ENCODE measurements around the gene AANAT.

The AANAT gene

DNA sequence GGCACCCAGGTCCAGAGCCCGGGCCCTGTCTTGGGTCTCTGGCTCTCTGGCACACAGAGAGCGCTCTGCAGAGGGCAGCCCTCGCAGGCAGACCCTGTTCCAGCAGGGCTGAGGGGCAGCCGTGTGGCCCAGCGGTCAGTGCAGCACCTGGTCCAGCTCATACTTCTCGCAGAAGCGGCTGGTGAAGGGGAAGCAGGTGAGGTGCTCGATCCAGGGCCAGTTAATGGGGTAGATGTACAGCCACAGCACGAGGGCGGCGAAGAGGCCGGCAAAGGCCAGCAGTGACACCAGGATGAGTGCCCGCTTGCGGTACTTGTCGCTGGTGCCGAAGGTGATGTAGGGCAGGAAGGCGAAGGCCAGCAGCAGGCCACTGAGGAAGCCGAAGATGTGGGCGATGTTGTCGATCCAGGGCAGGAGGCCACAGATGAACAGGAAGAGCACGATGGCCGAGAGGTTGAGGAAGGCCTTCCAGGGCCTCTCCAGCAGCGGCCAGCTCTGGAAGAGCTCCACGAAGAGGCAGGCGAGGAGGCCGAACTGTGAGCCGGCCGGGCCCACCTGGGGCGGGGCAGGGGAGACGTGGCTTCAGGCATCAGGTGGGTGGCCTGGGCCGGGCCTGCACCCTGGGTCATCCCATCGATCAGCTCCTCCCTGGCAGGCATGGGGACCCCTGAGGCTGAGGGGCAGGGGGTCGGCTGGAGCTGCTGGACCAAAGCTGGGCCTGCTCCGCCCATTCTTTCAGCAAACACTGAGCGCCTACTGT, 4.3 kb downstream of the AANAT start:
- H3K27ac Mint-ChIP-seq, result no peak overlapping the region
- H3K36me3 Mint-ChIP-seq, result no peaks in the 10 kb centered on the region
- no peaks in the 10 kb centered on the region for H3K9me3 Mint-ChIP-seq (ENCODE audit: low read depth)
- no peak overlapping the region for H3K4me3 Mint-ChIP-seq
- no peaks in the 10 kb centered on the region for H3K27me3 Mint-ChIP-seq
- H3K4me1 Mint-ChIP-seq (ENCODE audit: low read depth), result no peaks in the 10 kb centered on the region

DNA sequence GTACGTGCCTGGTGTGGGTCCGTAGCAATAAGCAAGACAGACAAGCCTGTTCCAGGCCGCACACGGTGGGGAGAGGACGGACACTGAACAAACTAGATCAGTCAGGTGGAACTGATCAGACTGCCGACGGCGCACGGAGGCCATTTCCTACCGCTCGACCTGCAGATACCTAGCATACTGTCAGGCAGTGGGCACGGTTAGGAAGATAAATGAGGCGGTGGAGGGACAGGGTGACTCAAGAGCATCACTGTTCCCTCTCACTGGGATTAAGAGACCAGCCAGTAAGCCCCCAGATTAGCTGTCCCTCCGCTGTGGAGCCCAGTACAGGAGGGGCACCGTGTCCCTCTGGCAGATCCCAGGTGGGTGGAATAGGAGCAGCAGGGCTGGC, 4.8 kb downstream of the AANAT start:
- no peaks in the 10 kb centered on the region for H3K36me3 Mint-ChIP-seq
- H3K9me3 Mint-ChIP-seq (ENCODE audit: low read depth), result no peaks in the 10 kb centered on the region
- no peak overlapping the region for H3K27ac Mint-ChIP-seq
- no peaks in the 10 kb centered on the region for H3K4me1 Mint-ChIP-seq (ENCODE audit: low read depth)
- H3K4me3 Mint-ChIP-seq, result no peak overlapping the region
- H3K27me3 Mint-ChIP-seq, result no peaks in the 10 kb centered on the region

DNA sequence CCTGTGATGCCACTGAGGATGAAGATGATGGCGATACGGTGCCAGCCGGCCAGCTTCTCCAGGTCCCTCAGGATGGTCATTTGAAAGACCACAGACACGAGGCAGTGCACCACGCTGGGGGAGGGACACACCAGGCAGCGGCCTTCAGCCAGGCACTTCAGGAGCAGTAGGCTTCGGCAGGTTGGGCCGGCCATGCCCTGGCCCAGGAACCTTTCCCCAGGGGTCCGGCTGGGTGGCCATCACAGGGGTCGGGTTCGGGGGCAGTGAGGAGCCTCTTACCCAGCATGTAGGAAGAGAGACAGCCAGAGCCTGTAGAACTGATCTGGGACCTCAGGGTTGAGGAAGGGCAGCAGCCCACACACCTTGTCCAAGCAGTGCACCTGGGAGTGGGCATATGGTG, 5.3 kb downstream of the AANAT start:
- H3K9me3 Mint-ChIP-seq (ENCODE audit: low read depth), result no peaks in the 10 kb centered on the region
- H3K4me3 Mint-ChIP-seq, result no peak overlapping the region
- no peaks in the 10 kb centered on the region for H3K4me1 Mint-ChIP-seq (ENCODE audit: low read depth)
- H3K27ac Mint-ChIP-seq, result no peak overlapping the region
- no peaks in the 10 kb centered on the region for H3K27me3 Mint-ChIP-seq
- H3K36me3 Mint-ChIP-seq, result no peaks in the 10 kb centered on the region

DNA sequence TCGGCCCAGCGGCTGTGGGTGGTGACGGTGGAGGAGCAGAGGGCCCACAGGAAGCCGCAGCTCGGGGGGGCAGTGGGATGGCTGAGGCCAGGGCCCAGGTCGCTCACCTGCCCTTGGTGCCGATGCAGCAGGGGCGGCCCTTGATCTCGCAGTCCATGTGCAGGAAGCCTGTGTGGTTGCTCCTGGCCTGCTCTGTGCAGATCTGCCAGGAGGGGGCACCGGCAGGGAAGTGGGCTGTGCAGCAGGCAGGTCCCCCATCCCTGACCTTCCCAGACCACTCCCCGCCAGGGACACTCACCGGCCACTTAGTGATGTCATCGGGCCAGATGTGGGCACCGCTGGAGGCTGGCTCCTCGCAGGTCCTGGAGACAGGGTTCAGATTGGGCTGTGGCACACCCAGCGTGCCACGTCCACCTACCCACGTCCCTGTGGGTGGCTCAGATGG, 6.2 kb downstream of the AANAT start:
- no peak overlapping the region for H3K4me3 Mint-ChIP-seq
- no peaks in the 10 kb centered on the region for H3K27me3 Mint-ChIP-seq
- no peaks in the 10 kb centered on the region for H3K9me3 Mint-ChIP-seq (ENCODE audit: low read depth)
- no peaks in the 10 kb centered on the region for H3K36me3 Mint-ChIP-seq
- no peaks in the 10 kb centered on the region for H3K4me1 Mint-ChIP-seq (ENCODE audit: low read depth)
- no peak overlapping the region for H3K27ac Mint-ChIP-seq

DNA sequence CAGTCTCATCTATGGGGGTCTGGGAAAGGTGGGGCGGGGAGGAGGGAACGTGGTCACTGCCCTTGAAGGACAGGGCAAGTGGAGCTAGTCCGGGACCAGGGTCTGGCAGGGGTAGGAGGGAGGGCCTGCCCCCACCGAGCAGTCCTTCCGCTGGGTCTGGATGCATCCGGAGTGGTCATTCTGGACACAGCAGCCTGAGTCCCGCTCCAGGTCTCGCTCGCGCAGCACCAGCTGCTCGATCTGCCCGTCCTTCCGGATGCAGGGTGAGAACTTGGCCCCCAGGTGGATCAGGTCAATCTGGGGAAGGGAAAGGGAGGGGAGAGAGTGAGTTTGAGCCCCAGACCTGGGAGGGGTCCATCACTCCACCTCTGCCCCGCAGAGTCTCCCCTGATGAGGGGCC, 6.8 kb downstream of the AANAT start:
- H3K27me3 Mint-ChIP-seq, result no peaks in the 10 kb centered on the region
- no peak overlapping the region for H3K4me3 Mint-ChIP-seq
- no peaks in the 10 kb centered on the region for H3K36me3 Mint-ChIP-seq
- H3K4me1 Mint-ChIP-seq (ENCODE audit: low read depth), result no peaks in the 10 kb centered on the region
- no peak overlapping the region for H3K27ac Mint-ChIP-seq
- no peaks in the 10 kb centered on the region for H3K9me3 Mint-ChIP-seq (ENCODE audit: low read depth)

DNA sequence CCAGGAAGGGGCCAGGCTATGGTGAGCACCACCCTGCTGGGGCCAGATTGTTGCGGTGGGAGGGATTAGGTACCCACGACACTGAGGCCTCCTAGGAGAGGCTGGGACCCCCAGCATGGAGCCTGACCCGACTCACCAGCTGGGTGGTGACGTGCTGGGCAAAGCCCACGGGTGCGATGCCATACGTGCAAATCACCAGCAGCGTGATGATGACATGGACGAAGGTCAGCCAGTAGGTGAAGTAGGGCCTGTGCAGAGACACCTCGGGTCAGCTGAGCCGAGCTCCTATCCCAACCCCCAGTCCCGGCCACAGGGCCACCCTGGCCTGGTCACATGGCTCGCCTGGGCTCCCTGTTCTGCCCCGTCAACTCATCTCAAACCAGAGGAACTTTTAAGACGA, 7.5 kb downstream of the AANAT start:
- Mint-ChIP-seq H3K9me3 (ENCODE audit: low read depth) (no peaks in the 10 kb centered on the region), H3K36me3 (no peaks in the 10 kb centered on the region), H3K27me3 (no peaks in the 10 kb centered on the region), H3K4me3 (no peak overlapping the region), H3K27ac (no peak overlapping the region), H3K4me1 (ENCODE audit: low read depth) (no peaks in the 10 kb centered on the region)

DNA sequence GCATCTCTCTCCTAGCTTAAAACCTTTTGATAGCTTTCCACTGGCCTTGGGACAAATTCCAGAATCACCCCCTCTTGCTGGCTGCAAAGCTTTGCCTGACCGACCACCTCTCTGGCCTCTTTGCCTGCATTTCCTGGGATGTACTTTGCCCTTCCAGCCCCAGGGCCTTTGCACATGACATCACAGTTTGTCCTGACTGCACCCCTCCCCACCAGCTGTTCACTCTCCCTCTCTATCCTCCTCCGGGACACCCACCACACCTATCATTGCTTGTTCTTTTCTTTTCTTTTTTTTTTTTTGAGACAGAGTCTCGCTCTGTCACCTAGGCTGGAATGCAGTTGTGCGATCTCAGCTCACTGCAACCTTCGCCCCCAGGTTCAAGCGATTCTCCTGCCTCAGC, 7.9 kb downstream of the AANAT start:
- H3K36me3 Mint-ChIP-seq, result no peaks in the 10 kb centered on the region
- no peaks in the 10 kb centered on the region for H3K9me3 Mint-ChIP-seq (ENCODE audit: low read depth)
- H3K4me1 Mint-ChIP-seq (ENCODE audit: low read depth), result no peaks in the 10 kb centered on the region
- no peak overlapping the region for H3K4me3 Mint-ChIP-seq
- H3K27me3 Mint-ChIP-seq, result no peaks in the 10 kb centered on the region
- H3K27ac Mint-ChIP-seq, result no peak overlapping the region

DNA sequence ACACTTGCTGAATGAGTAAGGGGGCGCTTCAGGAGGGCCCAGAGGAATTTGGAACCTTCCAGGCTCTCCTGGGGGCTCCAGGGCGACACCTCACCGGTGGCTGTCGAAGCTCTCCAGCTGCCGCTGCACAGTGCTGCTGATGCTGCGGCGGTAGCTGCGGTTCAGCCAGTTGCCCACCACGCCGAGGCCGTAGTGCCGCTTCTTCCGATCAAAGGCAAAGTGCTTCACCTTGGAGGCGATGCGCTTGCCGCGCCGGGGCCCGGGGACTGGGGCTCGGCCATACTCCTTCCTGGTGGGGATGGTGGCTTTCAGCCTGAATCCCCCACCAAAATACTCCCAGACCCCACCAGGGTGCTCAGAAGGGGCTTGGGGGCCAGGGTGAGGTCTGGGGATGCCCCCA, 9.3 kb downstream of the AANAT start:
- H3K27ac Mint-ChIP-seq, result no peak overlapping the region
- no peaks in the 10 kb centered on the region for H3K36me3 Mint-ChIP-seq
- no peaks in the 10 kb centered on the region for H3K9me3 Mint-ChIP-seq (ENCODE audit: low read depth)
- H3K4me1 Mint-ChIP-seq (ENCODE audit: low read depth), result peaks cover 8% of the 10 kb centered on the region
- no peak overlapping the region for H3K4me3 Mint-ChIP-seq
- no peaks in the 10 kb centered on the region for H3K27me3 Mint-ChIP-seq

DNA sequence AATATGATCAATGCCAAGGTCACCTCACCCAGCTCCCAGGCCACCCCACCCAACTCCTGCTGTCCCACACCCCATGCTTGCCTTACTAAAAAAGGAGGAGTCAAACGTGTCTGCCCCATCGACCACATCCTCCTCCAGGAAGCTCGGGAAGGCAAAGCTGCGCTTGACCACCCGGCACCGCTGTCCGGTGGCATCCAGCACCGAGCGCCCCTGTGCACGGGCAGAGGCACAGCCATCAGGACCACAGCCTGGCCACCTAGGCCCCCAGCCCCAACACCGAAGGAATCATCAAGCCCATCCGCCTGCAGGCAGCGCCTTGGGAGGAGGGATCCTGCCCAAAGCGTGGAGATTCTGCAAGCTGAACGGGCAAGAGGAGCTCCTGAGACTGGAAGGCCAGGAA, 10.2 kb downstream of the AANAT start:
- H3K4me3 Mint-ChIP-seq, result no peak overlapping the region
- peaks cover 2% of the 10 kb centered on the region for H3K36me3 Mint-ChIP-seq
- no peaks in the 10 kb centered on the region for H3K9me3 Mint-ChIP-seq (ENCODE audit: low read depth)
- no peaks in the 10 kb centered on the region for H3K27me3 Mint-ChIP-seq
- H3K27ac Mint-ChIP-seq, result no peak overlapping the region
- peaks cover 12% of the 10 kb centered on the region for H3K4me1 Mint-ChIP-seq (ENCODE audit: low read depth)

DNA sequence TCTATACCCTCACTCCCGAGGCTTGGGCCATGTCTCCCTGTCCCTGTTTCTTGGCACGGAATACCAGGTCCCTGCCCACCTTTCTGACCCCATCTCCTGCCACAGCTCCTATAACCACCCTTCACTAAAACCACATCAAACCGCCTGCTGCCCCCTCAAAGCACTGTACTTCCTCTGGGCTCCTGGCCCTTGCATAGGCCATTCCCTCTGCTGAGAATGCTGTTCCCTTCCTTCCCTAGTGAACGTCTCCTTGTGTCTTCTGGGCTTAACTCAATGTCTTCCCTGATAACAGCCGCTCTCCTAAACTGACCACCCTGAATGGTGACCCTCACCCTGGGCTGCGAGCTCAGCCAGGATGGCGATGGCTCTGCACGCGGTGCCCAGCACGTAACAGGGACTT, 10.7 kb downstream of the AANAT start:
- Mint-ChIP-seq H3K9me3 (ENCODE audit: low read depth) (no peaks in the 10 kb centered on the region), H3K27ac (no peak overlapping the region), H3K4me1 (ENCODE audit: low read depth) (peaks cover 12% of the 10 kb centered on the region), H3K4me3 (no peak overlapping the region), H3K36me3 (peaks cover 2% of the 10 kb centered on the region), H3K27me3 (no peaks in the 10 kb centered on the region)

DNA sequence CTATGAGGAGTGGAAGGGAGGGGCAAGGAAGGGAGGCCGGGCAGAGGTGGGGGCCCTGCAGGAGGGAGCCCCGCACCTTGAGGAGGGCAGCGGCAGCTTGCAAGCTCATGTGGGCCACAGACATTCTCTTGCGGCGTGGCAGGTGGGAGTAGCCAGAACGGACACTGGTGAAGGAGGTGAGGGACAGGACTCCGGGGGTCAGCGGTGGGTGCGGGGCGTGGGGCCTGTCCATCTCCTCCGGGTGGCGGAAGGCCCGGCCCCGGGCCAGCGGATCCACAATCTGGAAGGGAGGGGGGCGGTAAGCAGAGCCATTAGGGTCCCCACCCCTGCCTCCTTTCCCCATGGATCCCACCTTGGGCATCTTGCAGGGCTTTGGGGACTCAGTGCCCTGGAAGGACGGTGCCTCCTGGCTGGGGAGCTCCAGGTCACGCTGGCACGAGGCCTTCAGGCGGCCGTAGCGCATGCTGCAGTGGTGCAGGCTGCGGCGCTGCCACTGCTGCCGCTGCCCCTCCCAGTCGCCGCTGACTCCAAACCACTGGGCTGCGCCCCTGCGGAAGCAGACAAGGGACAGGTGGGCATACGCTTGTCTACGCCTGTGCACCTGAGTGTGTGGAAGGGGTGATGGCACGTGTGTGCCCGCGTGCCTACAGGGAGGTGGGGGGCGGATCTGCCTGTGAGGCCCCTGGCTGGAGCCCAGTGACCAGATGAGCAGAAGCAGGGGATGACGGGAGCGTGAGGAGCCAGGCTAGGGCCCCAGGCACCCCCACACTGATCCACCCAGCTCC, 11.5 kb downstream of the AANAT start:
- Mint-ChIP-seq H3K27ac (no peak overlapping the region), H3K4me3 (no peak overlapping the region), H3K4me1 (ENCODE audit: low read depth) (peaks cover 12% of the 10 kb centered on the region), H3K9me3 (ENCODE audit: low read depth) (no peaks in the 10 kb centered on the region), H3K27me3 (no peaks in the 10 kb centered on the region), H3K36me3 (peaks cover 2% of the 10 kb centered on the region)

DNA sequence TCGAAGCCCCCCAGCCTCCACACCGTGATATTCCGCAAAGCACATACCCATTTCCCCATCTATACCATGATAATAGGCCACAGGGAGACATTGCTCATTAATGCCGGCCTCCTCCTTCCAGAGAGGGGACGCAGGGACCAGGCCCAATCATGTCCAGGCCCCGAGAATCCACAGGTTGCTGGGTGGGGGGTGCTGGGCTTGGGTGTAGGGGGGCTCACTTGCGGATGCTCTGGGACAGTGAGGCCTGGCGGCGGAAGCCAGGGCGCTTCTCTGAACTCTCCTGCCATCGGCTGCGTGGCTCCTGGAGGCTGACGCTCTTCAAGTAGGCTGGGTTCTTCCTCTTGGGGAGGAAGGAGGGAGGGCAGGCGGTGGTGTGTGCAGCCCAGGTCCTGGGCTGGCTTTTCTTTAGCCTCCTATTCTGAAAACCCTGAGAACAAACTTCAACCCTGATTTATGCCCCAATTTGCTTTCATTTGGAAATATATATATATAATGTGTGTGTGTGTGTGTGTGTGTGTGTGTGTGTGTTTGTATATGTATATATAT, 12.2 kb downstream of the AANAT start:
- no peaks in the 10 kb centered on the region for H3K9me3 Mint-ChIP-seq (ENCODE audit: low read depth)
- H3K36me3 Mint-ChIP-seq, result peaks cover 4% of the 10 kb centered on the region
- no peaks in the 10 kb centered on the region for H3K27me3 Mint-ChIP-seq
- no peak overlapping the region for H3K4me3 Mint-ChIP-seq
- H3K27ac Mint-ChIP-seq, result no peak overlapping the region
- peaks cover 12% of the 10 kb centered on the region for H3K4me1 Mint-ChIP-seq (ENCODE audit: low read depth)

DNA sequence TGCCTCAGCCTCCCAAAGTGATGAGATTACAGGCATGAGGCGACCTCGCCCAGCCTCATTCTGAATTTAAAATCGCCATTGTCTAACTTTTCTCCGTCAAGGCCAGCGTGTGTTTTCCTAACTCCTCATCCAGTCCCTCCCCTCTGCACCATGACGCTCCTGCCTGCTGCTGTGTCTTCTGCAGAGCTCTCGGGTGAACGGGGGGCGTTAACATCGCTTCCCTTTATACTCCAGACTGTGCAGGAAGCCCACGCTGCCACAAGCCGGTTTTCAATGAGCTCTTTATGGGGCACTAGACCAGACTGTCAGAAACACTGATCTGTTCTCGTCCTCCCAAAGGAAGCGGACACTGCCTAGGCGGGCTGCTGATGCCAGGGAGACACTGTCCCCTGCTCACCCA, 13.2 kb downstream of the AANAT start:
- Mint-ChIP-seq H3K36me3 (peaks cover 4% of the 10 kb centered on the region), H3K27me3 (no peaks in the 10 kb centered on the region), H3K4me3 (no peak overlapping the region), H3K9me3 (ENCODE audit: low read depth) (no peaks in the 10 kb centered on the region), H3K27ac (peak overlapping the region; percentile 5), H3K4me1 (ENCODE audit: low read depth) (peaks cover 12% of the 10 kb centered on the region)

DNA sequence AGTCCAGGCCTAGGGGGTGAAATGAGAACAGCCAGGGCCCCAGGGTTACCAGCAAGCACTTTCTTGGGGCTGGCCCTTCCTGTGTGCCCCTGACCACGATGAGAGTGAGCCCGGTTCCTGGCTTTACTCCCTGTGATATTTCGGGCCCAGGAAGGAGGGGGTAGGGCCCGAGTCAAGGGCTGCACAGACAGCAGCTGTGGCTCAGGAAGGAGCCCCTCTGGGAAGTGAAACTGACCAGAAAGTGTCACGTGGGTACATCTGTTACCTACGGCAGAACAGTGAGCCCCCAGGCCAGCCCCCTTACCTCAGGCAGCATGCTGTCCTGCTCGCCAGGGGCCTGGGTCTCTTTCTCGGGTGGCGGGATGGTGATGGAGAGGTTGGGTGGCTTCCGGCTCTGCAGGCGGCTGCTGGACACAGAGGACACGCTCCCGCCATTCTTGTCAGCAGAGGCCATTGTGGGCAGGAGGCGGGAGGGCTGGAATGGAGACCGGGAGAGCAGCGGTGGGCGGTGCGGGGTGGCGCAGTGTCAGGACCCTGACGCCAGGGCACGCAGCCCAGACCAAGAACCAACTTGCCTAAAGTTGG, 13.8 kb downstream of the AANAT start:
- Mint-ChIP-seq H3K4me3 (no peak overlapping the region), H3K4me1 (ENCODE audit: low read depth) (peaks cover 12% of the 10 kb centered on the region), H3K27ac (no peak overlapping the region), H3K36me3 (peaks cover 4% of the 10 kb centered on the region), H3K27me3 (no peaks in the 10 kb centered on the region), H3K9me3 (ENCODE audit: low read depth) (no peaks in the 10 kb centered on the region)

DNA sequence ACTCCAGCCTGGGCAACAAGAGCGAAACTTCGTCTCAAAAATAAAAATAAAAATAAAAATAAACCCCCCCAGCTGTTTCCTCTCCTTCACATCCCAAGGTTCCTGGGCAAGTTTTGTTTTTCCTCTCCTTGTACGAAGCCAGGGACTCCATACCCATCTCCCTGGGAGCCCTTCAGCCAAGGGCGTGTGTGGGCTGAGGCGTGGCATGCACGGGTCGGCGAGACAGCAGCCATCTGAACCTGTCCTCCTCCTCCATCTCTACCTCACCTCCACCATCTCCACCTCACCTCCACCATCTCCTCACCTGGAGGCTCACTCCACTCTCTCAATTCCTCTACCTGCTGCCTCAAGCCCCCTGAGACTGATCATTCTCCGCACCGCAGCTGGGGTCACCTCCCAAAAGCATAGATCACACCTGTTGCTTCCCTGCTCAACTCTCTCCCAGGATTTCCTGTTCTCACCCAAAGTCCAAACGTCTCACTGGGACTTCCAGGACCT, 16.9 kb downstream of the AANAT start:
- Mint-ChIP-seq H3K9me3 (ENCODE audit: low read depth) (no peaks in the 10 kb centered on the region), H3K4me1 (ENCODE audit: low read depth) (peaks cover 12% of the 10 kb centered on the region), H3K27ac (no peak overlapping the region), H3K36me3 (peaks cover 4% of the 10 kb centered on the region), H3K4me3 (no peak overlapping the region), H3K27me3 (no peaks in the 10 kb centered on the region)
